Calu3 (cell line): ENCODE results near the gene ZFPL1. TPM values are rescaled to one million over a fixed set of nuclear protein-coding genes. Genes with fewer than 3 reads are reported as not detected.
"Not testable (repeated sequence)": the region's sequence is repeated elsewhere in the genome, so short reads cannot be mapped to it uniquely, and the experiment has no call there.

Experiments used
- BruUV-seq: library from RNA; stranded (reverse); fragments of 400-500 nt; replicated peaks from 2 replicates; lab custom pipeline; 2021; lab: Mats Ljungman, UMichigan
- CTCF ChIA-PET: fragments of 300-600 bp; sonication (Branson Sonifier 250); formaldehyde crosslinking; loops from one replicate; lab custom pipeline; 2022; ENCODE audit warnings: antibody characterized with exemption; lab: Charles Lee
- DNase-seq: peaks from one replicate; pipeline ENCODE4 v3.0.0; 2022
- H3K27ac Mint-ChIP-seq: one replicate; pipeline ENCODE4 v1.8.0; 2022; ENCODE audit warnings: mixed read lengths; ENCODE audit not compliant: unreplicated experiment
- H3K27me3 Mint-ChIP-seq: one replicate; pipeline ENCODE4 v1.8.0; 2022; ENCODE audit warnings: mixed read lengths; ENCODE audit not compliant: unreplicated experiment
- H3K36me3 Mint-ChIP-seq: one replicate; pipeline ENCODE4 v1.8.0; 2022; ENCODE audit warnings: mild to moderate bottlenecking, moderate library complexity, mixed read lengths; ENCODE audit not compliant: insufficient read depth, unreplicated experiment
- H3K4me1 Mint-ChIP-seq: one replicate; pipeline ENCODE4 v1.8.0; 2022; ENCODE audit warnings: mild to moderate bottlenecking, low read depth, mixed read lengths; ENCODE audit not compliant: unreplicated experiment
- H3K4me3 Mint-ChIP-seq: one replicate; pipeline ENCODE4 v1.8.0; 2022; ENCODE audit warnings: mild to moderate bottlenecking, low read depth, moderate library complexity, mixed read lengths; ENCODE audit not compliant: unreplicated experiment
- H3K9me3 Mint-ChIP-seq: one replicate; pipeline ENCODE4 v1.8.0; 2022; ENCODE audit warnings: low read depth, mixed read lengths; ENCODE audit not compliant: unreplicated experiment
- CTCF ChIP-seq: fragments of 200-600 bp; IDR thresholded peaks from one replicate; pipeline ENCODE4 v1.8.0; 2022; ENCODE audit warnings: antibody characterized with exemption; ENCODE audit not compliant: unreplicated experiment
- intact Hi-C: fragments of 100-400 bp; cut with micrococcal nuclease; formaldehyde crosslinking; loops from one replicate; pipeline ENCODE4 v1.10.0; 2022; ENCODE audit not compliant: unreplicated experiment
- total RNA-seq: library from RNA; stranded (reverse); gene quantifications from 2 replicates; pipeline ENCODE4 v1.2.3, GENCODE V29; 2022

Gene ZFPL1
- total RNA-seq, 1 experiment from 2014 or later, result 47.6 TPM

GRCh38 chr11:65118097-65118837 lies 34.2 kb downstream of the ZFPL1 start:
- no TSS peak for BruUV-seq
- peak overlapping the region; percentile 90 for H3K27ac Mint-ChIP-seq
- peak overlapping the region; percentile 82 for H3K4me3 Mint-ChIP-seq
- intact Hi-C loops, result loop anchor here (5.0 to 10.0 kb wide), 2 partner anchors 273 to 331 kb away; partner anchors contain the start of gene CDC42BPG
- no peaks in the 10 kb centered on the region for H3K9me3 Mint-ChIP-seq
- DNase-seq, result no peak
- H3K36me3 Mint-ChIP-seq, result peaks cover 90% of the 10 kb centered on the region
- TF ChIP-seq CTCF, result no peak
- H3K27me3 Mint-ChIP-seq, result no peaks in the 10 kb centered on the region
- CTCF ChIA-PET, result interaction anchor here (1.3 to 1.4 kb wide), 2 partner anchors 8 to 63 kb away, joined by 3 to 8 read pairs; partner anchors contain the start of gene CAPN1
- peaks cover 28% of the 10 kb centered on the region for H3K4me1 Mint-ChIP-seq

GRCh38 chr11:65118891-65119669 lies 35.1 kb downstream of the ZFPL1 start:
- not testable (repeated sequence) for BruUV-seq, H3K4me3 Mint-ChIP-seq, DNase-seq, H3K9me3 Mint-ChIP-seq, H3K27me3 Mint-ChIP-seq
- CTCF ChIA-PET, result interaction anchor here (1.3 kb wide), 1 partner anchor 9 kb away, joined by 3 read pairs; no protein-coding TSS in a partner anchor
- intact Hi-C loops, result loop anchor here (5.0 to 10.0 kb wide), 2 partner anchors 274 to 332 kb away; partner anchors contain the start of gene CDC42BPG
- peaks cover 85% of the 10 kb centered on the region for H3K36me3 Mint-ChIP-seq
- peak overlapping the region; percentile 25 for H3K27ac Mint-ChIP-seq
- peaks cover 23% of the 10 kb centered on the region for H3K4me1 Mint-ChIP-seq

GRCh38 chr11:65119670-65119995 lies 35.6 kb downstream of the ZFPL1 start:
- peaks cover 86% of the 10 kb centered on the region for H3K36me3 Mint-ChIP-seq
- no peaks in the 10 kb centered on the region for H3K9me3 Mint-ChIP-seq
- TF ChIP-seq CTCF, result no peak
- H3K4me1 Mint-ChIP-seq, result peaks cover 25% of the 10 kb centered on the region
- intact Hi-C loops, result loop anchor here (5.0 to 10.0 kb wide), 2 partner anchors 275 to 332 kb away; partner anchors contain the start of gene CDC42BPG
- CTCF ChIA-PET, result no interaction called here
- no peaks in the 10 kb centered on the region for H3K27me3 Mint-ChIP-seq
- no peak overlapping the region for H3K27ac Mint-ChIP-seq
- H3K4me3 Mint-ChIP-seq, result no peak overlapping the region
- no peak for DNase-seq
- BruUV-seq, result no TSS peak

GRCh38 chr11:65120831-65121230 lies 36.8 kb downstream of the ZFPL1 start:
- no peak for DNase-seq
- Mint-ChIP-seq H3K27me3 (no peaks in the 10 kb centered on the region), H3K27ac (peak overlapping the region; percentile 99), H3K4me3 (peak overlapping the region; percentile 98), H3K36me3 (peaks cover 85% of the 10 kb centered on the region), H3K9me3 (no peaks in the 10 kb centered on the region), H3K4me1 (peaks cover 25% of the 10 kb centered on the region)
- no TSS peak for BruUV-seq
- no peak for TF ChIP-seq CTCF
- intact Hi-C loops, result no loop called here
- CTCF ChIA-PET, result interaction anchor here (1.8 kb wide), 1 partner anchor 14 kb away, joined by 14 read pairs; the partner anchor contains the start of gene SYVN1
